ENCODE data around the gene CD99.
"Not testable (repeated sequence)": the region's sequence is repeated elsewhere in the genome, so short reads cannot be mapped to it uniquely, and the experiment has no call there.

Gene CD99

DNA sequence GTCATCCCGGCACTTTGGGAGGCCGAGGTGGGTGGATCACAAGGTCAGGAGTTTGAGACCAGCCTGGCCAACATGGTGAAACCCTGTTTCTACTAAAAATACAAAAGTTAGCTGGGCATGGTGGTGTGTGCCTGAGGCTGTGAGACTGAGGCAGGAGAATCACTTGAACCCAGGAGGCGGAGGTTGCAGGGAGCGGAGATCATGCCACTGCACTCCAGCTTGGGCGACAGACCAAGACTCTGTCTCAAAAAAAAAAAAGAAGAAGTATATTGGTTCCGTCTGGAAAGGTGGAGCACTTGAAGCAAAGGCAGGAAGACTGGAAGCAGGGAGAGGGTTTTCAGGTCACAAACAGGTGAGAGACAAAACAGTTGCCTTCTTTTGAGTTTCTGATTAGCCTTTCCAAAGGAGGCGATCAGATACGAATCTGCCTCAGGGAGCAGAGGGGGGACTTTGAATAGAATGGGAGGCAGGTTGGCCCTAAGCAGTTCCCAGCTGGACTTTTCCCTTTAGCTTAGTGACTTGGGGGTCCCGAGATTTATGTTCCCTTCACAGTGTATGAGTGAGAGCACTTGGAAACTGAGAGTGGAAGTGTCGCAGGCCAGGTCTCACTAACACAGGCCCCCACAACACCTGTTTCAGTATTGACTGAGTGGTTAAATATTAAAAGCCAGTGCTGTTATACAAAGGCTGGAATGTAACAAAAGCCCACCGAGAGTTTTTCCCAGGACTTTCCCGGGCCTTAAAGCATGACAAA lies 89.6 kb downstream of the CD99 start:
- DNase-seq = not testable (repeated sequence)

DNA sequence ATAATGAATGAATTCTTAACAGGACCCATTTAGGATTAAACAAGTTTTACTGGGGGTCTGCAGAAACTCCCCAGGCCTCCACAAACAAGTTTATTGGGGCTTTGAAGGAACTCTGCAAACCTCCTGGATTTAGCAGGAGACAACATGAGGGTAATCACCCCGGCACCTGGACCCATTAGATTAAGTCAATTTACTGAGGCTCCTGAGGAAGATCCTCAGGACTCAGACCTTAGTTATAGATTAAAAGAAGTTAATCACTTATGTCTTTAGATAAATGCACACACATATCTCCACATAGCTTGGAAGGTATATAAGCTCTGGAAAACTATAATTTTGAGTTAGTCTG lies 90.1 kb downstream of the CD99 start:
- DNase-seq = no peak

DNA sequence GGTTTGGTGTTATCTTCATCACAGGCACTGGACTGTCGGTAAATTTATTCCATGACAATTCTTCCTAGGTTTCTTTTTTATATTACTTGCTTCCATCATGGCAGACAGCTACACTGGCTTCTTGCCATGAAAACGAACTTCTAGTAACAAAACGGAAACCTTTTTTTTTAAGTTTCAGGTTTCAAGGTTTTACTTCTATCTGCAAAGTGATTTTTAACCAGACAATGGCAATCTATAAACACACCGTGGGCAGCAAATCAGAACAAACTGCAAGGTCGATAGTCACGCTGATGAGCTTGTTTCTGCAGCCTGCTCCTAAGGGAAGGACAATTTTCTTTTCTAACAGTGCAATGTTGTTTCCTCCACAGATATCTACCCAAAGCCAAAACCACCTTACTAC lies 90.6 kb downstream of the CD99 start:
- DNase-seq = no peak

DNA sequence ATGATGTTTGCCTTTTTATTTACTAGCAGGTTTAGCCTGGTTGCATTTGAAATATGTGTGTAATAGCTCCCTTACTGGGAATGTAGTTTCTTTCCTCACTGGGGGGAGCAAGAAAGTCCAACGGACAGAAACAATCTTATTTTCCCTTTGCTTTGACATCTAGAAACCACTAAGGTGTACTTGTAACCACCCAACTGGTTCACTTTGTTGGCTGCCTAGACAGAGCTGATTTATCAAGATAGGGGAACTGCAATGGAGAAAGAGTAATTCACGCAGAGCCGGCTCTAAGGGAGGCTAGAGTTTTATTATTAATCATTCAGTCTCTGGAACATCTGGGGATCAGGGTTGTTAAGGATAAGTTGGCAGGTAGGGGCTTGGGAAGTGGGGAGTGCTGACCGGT lies 91.1 kb downstream of the CD99 start:
- DNase-seq = no peak

DNA sequence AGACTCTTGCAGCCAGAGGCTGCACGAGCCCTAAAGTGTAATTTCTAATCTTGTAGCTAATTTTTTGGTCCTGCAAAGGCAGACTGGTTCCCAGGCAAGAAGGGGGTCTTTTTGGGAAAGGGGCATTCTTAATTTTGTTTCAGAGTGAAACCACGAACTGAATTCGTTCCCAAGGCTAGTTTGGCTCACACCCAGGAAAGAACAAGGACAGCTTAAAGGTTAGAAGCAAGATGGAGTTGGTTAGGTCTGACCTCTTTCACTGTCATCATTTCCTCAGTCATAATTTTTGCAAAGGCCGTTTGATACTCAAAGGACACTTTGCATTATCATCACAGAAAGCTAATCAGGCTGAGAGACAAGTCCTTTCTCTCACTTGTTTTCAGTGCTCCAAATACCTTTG lies 91.7 kb downstream of the CD99 start:
- no peak for DNase-seq

DNA sequence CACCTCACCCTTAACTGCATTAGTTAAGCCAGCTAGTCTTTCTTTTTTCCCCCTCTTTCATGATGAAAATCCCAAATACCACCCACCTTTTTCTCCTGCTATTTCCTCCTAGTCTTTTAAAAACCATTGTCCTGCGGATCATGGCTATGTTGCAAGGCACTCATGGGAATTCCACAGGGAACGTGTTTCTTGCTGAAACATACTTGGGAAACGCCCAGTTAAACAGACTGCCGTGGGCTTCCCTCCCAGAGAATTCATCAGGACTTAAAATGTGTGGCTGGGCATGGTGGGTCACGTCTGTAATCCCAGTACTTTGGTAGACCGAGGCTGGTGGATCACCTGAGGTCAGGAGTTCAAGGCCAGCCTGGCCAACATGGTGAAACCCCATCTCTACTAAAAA lies 92.9 kb downstream of the CD99 start:
- DNase-seq = no peak

DNA sequence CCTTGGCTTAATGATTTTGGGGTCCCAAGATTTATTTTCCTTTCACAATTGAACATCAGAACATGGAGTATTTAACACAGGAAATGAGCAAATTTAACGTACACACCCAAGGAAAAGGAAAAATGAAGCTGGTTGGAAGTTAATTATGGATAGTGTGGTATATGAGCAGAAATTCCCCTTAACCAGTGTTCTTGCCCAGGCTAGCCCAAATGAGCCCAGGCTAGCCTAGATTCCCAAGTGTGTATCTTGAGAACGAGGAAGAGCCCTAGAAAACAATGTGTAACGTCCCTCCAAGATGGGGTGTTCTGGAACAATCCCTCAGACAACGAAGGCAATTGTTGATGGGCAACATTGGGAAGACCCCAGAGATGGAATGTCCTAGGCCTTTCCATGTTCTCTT lies 94.4 kb downstream of the CD99 start:
- DNase-seq = no peak

DNA sequence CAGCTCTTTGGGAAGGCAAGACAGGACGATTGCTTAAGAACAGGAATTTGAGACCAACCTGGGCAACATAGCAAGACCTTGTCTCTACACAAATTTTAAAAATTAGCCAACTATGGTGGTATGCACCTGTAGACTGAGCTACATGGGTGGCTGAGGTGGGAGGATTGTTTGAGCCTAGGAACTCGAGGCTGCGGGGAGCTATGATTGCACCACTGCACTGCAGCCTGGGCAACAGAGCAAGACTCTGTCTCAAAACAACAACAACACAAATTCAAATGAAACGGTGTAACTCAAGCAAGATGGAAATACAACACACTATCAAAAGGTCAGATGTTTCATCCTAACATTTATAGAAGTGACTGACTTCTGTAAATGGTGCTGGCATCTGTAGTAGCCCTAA lies 97.9 kb downstream of the CD99 start:
- no peak for DNase-seq

DNA sequence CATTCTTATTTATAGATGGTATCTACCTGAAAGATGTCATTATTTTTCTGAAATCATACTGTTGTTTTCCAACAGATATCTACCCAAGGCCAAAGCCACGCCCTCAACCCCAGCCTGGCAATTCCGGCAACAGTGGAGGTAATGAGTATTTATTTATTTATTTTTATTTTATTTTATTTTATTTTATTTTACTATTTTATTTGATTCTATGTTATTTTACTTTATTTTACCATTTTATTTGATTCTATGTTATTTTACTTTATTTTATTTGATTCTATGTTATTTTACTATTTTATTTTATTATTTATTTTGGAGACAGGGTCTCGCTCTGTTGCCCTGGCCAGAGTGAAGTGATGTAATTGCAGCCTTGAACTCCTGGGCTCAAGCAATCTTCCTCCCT lies 98.5 kb downstream of the CD99 start:
- no peak for DNase-seq
